CD4-positive, alpha-beta T cell treated with Interleukin-21 for 1 hour (primary cell): ENCODE results near the gene GNAO1.

ENCODE experiments used
- DNase-seq: peaks from one replicate; pipeline ENCODE4 v3.0.0-alpha.2; 2020

Gene GNAO1

GRCh38 chr16:56191156-56191815 lies at the start of gene GNAO1:
TSS of gene GNAO1 (plus strand) at chr16:56191489. CDS start at chr16:56192236, 747 bp downstream.
- DNase-seq = peak; percentile 80

- no peak for DNase-seq
These were observed 47.6 kb upstream of the GNAO1 start for GRCh38 chr16:56143666-56144065.

GRCh38 chr16:56145369-56145768 lies 45.9 kb upstream of the GNAO1 start:
- no peak for DNase-seq

GRCh38 chr16:56151621-56152020 lies 39.7 kb upstream of the GNAO1 start:
- DNase-seq = no peak

- no peak for DNase-seq
These were observed 29.6 kb upstream of the GNAO1 start for GRCh38 chr16:56161658-56162057.

GRCh38 chr16:56163089-56163488 lies 28.2 kb upstream of the GNAO1 start:
- no peak for DNase-seq

- DNase-seq = no peak
These were observed 27.4 kb upstream of the GNAO1 start for GRCh38 chr16:56163938-56164337.

- DNase-seq = no peak
These were observed 26.7 kb upstream of the GNAO1 start for GRCh38 chr16:56164636-56165035.

GRCh38 chr16:56174411-56174810 lies 16.9 kb upstream of the GNAO1 start:
- no peak for DNase-seq

GRCh38 chr16:56181401-56181800 lies 9.9 kb upstream of the GNAO1 start:
- no peak for DNase-seq

- no peak for DNase-seq
These were observed 8.0 kb upstream of the GNAO1 start for GRCh38 chr16:56183266-56183665.

- no peak for DNase-seq
These were observed 1.1 kb upstream of the GNAO1 start for GRCh38 chr16:56190048-56190676.

GRCh38 chr16:56190677-56191155 lies 573 bp upstream of the GNAO1 start:
- no peak for DNase-seq

- no peak for DNase-seq
These were observed 746 bp downstream of the GNAO1 start for GRCh38 chr16:56191835-56192634.

- no peak for DNase-seq
These were observed 1.3 kb downstream of the GNAO1 start for GRCh38 chr16:56192635-56192945.

GRCh38 chr16:56192986-56193945 lies 2.0 kb downstream of the GNAO1 start:
- DNase-seq = no peak

- DNase-seq = peak; percentile 82
These were observed 2.9 kb downstream of the GNAO1 start for GRCh38 chr16:56193951-56194726.

- no peak for DNase-seq
These were observed 3.9 kb downstream of the GNAO1 start for GRCh38 chr16:56195151-56195550.

GRCh38 chr16:56196381-56196780 lies 5.1 kb downstream of the GNAO1 start:
- no peak for DNase-seq

GRCh38 chr16:56197192-56197992 lies 6.1 kb downstream of the GNAO1 start:
- DNase-seq = no peak
